BE2C (cell line): ENCODE results near the gene INHBA.

Experiments
- DNase-seq: peaks from one replicate; pipeline ENCODE4 v3.0.0-alpha.2; 2020
- H3K27me3 ChIP-seq: fragments of 250-450 bp; sonication (Bioruptor Pico); 2 replicates; pipeline ENCODE4 v1.5.1; 2020; ENCODE audit warnings: mild to moderate bottlenecking
- H3K36me3 ChIP-seq: fragments of 250-450 bp; sonication (Bioruptor Pico); 2 replicates; pipeline ENCODE4 v1.5.1; 2020; ENCODE audit warnings: mild to moderate bottlenecking
- H3K4me1 ChIP-seq: fragments of 250-450 bp; sonication (Bioruptor Pico); 2 replicates; pipeline ENCODE4 v1.5.1; 2020
- H3K4me3 ChIP-seq: 2 replicates; pipeline ENCODE4 v1.5.1; 2011; ENCODE audit warnings: low read depth, low read length
- H3K9me3 ChIP-seq: fragments of 250-450 bp; sonication (Bioruptor Pico); 2 replicates; pipeline ENCODE4 v1.5.1; 2020
- CTCF ChIP-seq: IDR thresholded peaks from 2 replicates; pipeline ENCODE4 v1.5.1; 2012; ENCODE audit warnings: mild to moderate bottlenecking, low read depth, low read length

The INHBA gene

GRCh38 chr7:41695661-41696322 lies 7.1 kb downstream of the INHBA start:
- DNase-seq, result no peak
- TF ChIP-seq CTCF, result no peak
- Histone ChIP-seq H3K9me3 (no peaks in the 10 kb centered on the region), H3K4me3 (peak overlapping the region; percentile 17), H3K4me1 (no peaks in the 10 kb centered on the region), H3K36me3 (no peaks in the 10 kb centered on the region), H3K27me3 (peaks cover 43% of the 10 kb centered on the region)

- Histone ChIP-seq H3K4me3 (no peak overlapping the region), H3K4me1 (no peaks in the 10 kb centered on the region)
- DNase-seq, result no peak
Observed at GRCh38 chr7:41694495-41694894, 8.4 kb downstream of the INHBA start.

GRCh38 chr7:41693150-41693997 lies 9.5 kb downstream of the INHBA start:
- Histone ChIP-seq H3K4me3 (no peak overlapping the region), H3K9me3 (no peaks in the 10 kb centered on the region), H3K27me3 (peaks cover 25% of the 10 kb centered on the region), H3K4me1 (no peaks in the 10 kb centered on the region), H3K36me3 (no peaks in the 10 kb centered on the region)
- DNase-seq, result no peak
- peak; percentile 50 for TF ChIP-seq CTCF

More at GRCh38 chr7:41694495-41694894, 8.4 kb downstream of the INHBA start:
- Histone ChIP-seq H3K27me3 (peaks cover 36% of the 10 kb centered on the region), H3K9me3 (no peaks in the 10 kb centered on the region), H3K36me3 (no peaks in the 10 kb centered on the region)
- no peak for TF ChIP-seq CTCF

GRCh38 chr7:41692251-41692650 lies 10.6 kb downstream of the INHBA start:
- H3K27me3 ChIP-seq, result peaks cover 21% of the 10 kb centered on the region
- no peaks in the 10 kb centered on the region for H3K9me3 ChIP-seq
- H3K4me3 ChIP-seq, result no peak overlapping the region
- no peaks in the 10 kb centered on the region for H3K36me3 ChIP-seq
- H3K4me1 ChIP-seq, result no peaks in the 10 kb centered on the region
- no peak for TF ChIP-seq CTCF
- DNase-seq, result no peak

- Histone ChIP-seq H3K9me3 (no peaks in the 10 kb centered on the region), H3K4me3 (no peak overlapping the region), H3K27me3 (peaks cover 17% of the 10 kb centered on the region), H3K4me1 (no peaks in the 10 kb centered on the region), H3K36me3 (no peaks in the 10 kb centered on the region)
- no peak for DNase-seq
- TF ChIP-seq CTCF, result no peak
Observed at GRCh38 chr7:41691286-41692190, 11.4 kb downstream of the INHBA start.
